SK-N-SH (cell line): Measurements from ENCODE around the gene NBPF3. TPM values are rescaled to one million over a fixed set of nuclear protein-coding genes. Genes with fewer than 3 reads are reported as not detected.

Experiments used
- CTCF ChIA-PET: fragments of 300-600, 350-600 bp; formaldehyde crosslinking; extraction: SDS; loops from one replicate; lab custom pipeline; 2021; lab: Yijun Ruan, JAX
- POLR2A ChIA-PET: fragments of 350-600 bp; sonication (Branson Sonifier 250); formaldehyde crosslinking; extraction: SDS; loops from one replicate; lab custom pipeline; 2020; ENCODE audit warnings: antibody characterized with exemption, inconsistent platforms; lab: Yijun Ruan, JAX
- DNase-seq: peaks from one replicate; pipeline ENCODE4 v3.0.0; 2012
- H2AFZ ChIP-seq: fragments of 200-600 bp; sonication (generic); 2 replicates; pipeline ENCODE4 v1.8.1; 2016; ENCODE audit warnings: antibody characterized with exemption, mild to moderate bottlenecking, low read depth
- H3F3A ChIP-seq: fragments of 200-600 bp; sonication (generic); replicated peaks from 2 replicates; pipeline ENCODE3; 2016; ENCODE audit warnings: antibody characterized with exemption, mild to moderate bottlenecking; ENCODE audit not compliant: insufficient read depth
- H3K27ac ChIP-seq, 2 experiments: fragments of 200-500 bp in 1 of 2; fragments of 200-600 bp in 1 of 2; sonication (Bioruptor generic) in 1 of 2; sonication (generic), shearing (Covaris generic) in 1 of 2; 2 replicates each; pipeline versions ENCODE4 v1.5.1 to v1.6.1; 2014 to 2016; ENCODE audit warnings: low read depth in 2 of 2, inconsistent platforms in 1 of 2, low read length in 1 of 2, mild to moderate bottlenecking in 1 of 2, mixed read lengths in 1 of 2
- H3K27me3 ChIP-seq: fragments of 200-600 bp; sonication (generic), shearing (Covaris generic); 2 replicates; pipeline ENCODE4 v1.6.1; 2016; ENCODE audit warnings: mixed run types; ENCODE audit not compliant: insufficient read depth
- H3K36me3 ChIP-seq, 2 experiments: fragments of 200-500 bp in 1 of 2; fragments of 200-600 bp in 1 of 2; sonication (Bioruptor generic) in 1 of 2; sonication (generic) in 1 of 2; replicated peaks in 1 of 2; 2 replicates each; pipeline versions ENCODE3 to v1.5.1; 2014 to 2016; ENCODE audit warnings: low read length in 1 of 2, mild to moderate bottlenecking in 1 of 2; ENCODE audit not compliant: insufficient read depth in 2 of 2, control insufficient read depth in 1 of 2
- H3K4me1 ChIP-seq, 2 experiments: fragments of 200-500 bp in 1 of 2; fragments of 200-600 bp in 1 of 2; sonication (Bioruptor generic) in 1 of 2; sonication (generic), shearing (Covaris generic) in 1 of 2; 2 replicates each; pipeline versions ENCODE4 v1.5.1 to v1.6.1; 2014 to 2016; ENCODE audit warnings: low read depth in 1 of 2, low read length in 1 of 2, mixed run types in 1 of 2; ENCODE audit not compliant: insufficient read depth in 2 of 2, control insufficient read depth in 1 of 2
- H3K4me2 ChIP-seq: fragments of 200-600 bp; sonication (generic), shearing (Covaris generic); 2 replicates; pipeline ENCODE4 v1.6.1; 2017; ENCODE audit warnings: mixed run types
- H3K4me3 ChIP-seq, 2 experiments: fragments of 200-500 bp in 1 of 2; fragments of 200-600 bp in 1 of 2; sonication (Bioruptor generic) in 1 of 2; sonication (generic), shearing (Covaris generic) in 1 of 2; 2 replicates each; pipeline versions ENCODE4 v1.5.1 to v1.8.1; 2014 to 2016; ENCODE audit warnings: low read depth in 2 of 2, inconsistent platforms in 1 of 2, low read length in 1 of 2, mild to moderate bottlenecking in 1 of 2, mixed read lengths in 1 of 2, moderate library complexity in 1 of 2
- H3K79me2 ChIP-seq: fragments of 200-600 bp; sonication (generic); 2 replicates; pipeline ENCODE4 v1.8.1; 2017; ENCODE audit warnings: mild to moderate bottlenecking; ENCODE audit not compliant: insufficient read depth
- H3K9ac ChIP-seq: fragments of 200-600 bp; sonication (generic); 2 replicates; pipeline ENCODE4 v1.6.1; 2017; ENCODE audit warnings: mixed run types
- H3K9me2 ChIP-seq: fragments of 200-600 bp; sonication (generic); 2 replicates; pipeline ENCODE4 v1.6.1; 2017; ENCODE audit warnings: mixed run types
- H3K9me3 ChIP-seq: fragments of 200-600 bp; sonication (generic); 2 replicates; pipeline ENCODE4 v1.6.1; 2017; ENCODE audit warnings: mixed run types, mild to moderate bottlenecking, moderate library complexity
- H4K20me1 ChIP-seq: fragments of 200-600 bp; sonication (generic); 2 replicates; pipeline ENCODE4 v1.6.1; 2017; ENCODE audit warnings: mild to moderate bottlenecking, mixed run types; ENCODE audit not compliant: insufficient read depth
- ELF1 ChIP-seq: IDR thresholded peaks from 2 replicates; pipeline ENCODE4 v1.4.0; 2012
- EP300 ChIP-seq, 2 experiments: IDR thresholded peaks; 2 replicates each; pipeline versions ENCODE4 v1.4.0 to v1.6.1; 2012; ENCODE audit warnings: borderline replicate concordance in 1 of 2, low read depth in 1 of 2, low read length in 1 of 2
- FOSL2 ChIP-seq: IDR thresholded peaks from 2 replicates; pipeline ENCODE4 v1.4.0; 2012; ENCODE audit warnings: low read depth, mild to moderate bottlenecking, moderate library complexity, borderline replicate concordance
- FOXJ3 ChIP-seq: sonication (generic); formaldehyde crosslinking; IDR thresholded peaks from 2 replicates; pipeline ENCODE4 v1.5.1; 2020; ENCODE audit warnings: mild to moderate bottlenecking, missing genetic modification reagents
- JUND ChIP-seq: IDR thresholded peaks from 2 replicates; pipeline ENCODE4 v1.4.0; 2012
- MEF2A ChIP-seq: IDR thresholded peaks from 2 replicates; pipeline ENCODE4 v1.4.0; 2012; ENCODE audit warnings: low read depth, borderline replicate concordance
- RFX5 ChIP-seq: IDR thresholded peaks from 2 replicates; pipeline ENCODE4 v1.6.1; 2012; ENCODE audit warnings: mild to moderate bottlenecking, improper control_type of control experiment, low read length
- SIN3A ChIP-seq: IDR thresholded peaks from 2 replicates; pipeline ENCODE4 v1.6.1; 2012; ENCODE audit warnings: low read depth, mild to moderate bottlenecking, low read length, moderate library complexity, borderline replicate concordance
- SMC3 ChIP-seq: IDR thresholded peaks from 2 replicates; pipeline ENCODE4 v1.6.1; 2012; ENCODE audit warnings: low read depth, low read length, improper control_type of control experiment
- TCF12 ChIP-seq: IDR thresholded peaks from 2 replicates; pipeline ENCODE4 v1.4.0; 2012
- WGBS: methylation state at CpG from one replicate; pipeline ENCODE4 v1.1.6; 2017; ENCODE audit warnings: low lambda C conversion rate; 5-methylcytosine and 5-hydroxymethylcytosine counted together
- polyA plus RNA-seq, 3 experiments: library from polyadenylated mRNA; depleted of rRNA; stranded (reverse); fragments of >200 nt; gene quantifications; 2 replicates each; pipeline ENCODE4 v1.2.3, GENCODE V29; 2012
- TF ChIP-seq, protein P1 (sequence below): IDR thresholded peaks from 2 replicates; pipeline ENCODE4 v1.4.0; 2012; ENCODE audit warnings: low read depth, borderline replicate concordance
- TF ChIP-seq, protein P2 (sequence below): fragments of 150-350 bp; IDR thresholded peaks from 2 replicates; pipeline ENCODE4 v1.6.1; 2017; ENCODE audit warnings: antibody characterized with exemption, low read length, low read depth, borderline replicate concordance
- TF ChIP-seq, protein P3 (sequence below): IDR thresholded peaks from 2 replicates; pipeline ENCODE4 v1.6.1; 2012; ENCODE audit warnings: mild to moderate bottlenecking, low read depth, low read length, moderate library complexity

The NBPF3 gene
- polyA plus RNA-seq, 1 of the 3 experiments (the other 2 are of a cell fraction): 6.4 TPM

DNA sequence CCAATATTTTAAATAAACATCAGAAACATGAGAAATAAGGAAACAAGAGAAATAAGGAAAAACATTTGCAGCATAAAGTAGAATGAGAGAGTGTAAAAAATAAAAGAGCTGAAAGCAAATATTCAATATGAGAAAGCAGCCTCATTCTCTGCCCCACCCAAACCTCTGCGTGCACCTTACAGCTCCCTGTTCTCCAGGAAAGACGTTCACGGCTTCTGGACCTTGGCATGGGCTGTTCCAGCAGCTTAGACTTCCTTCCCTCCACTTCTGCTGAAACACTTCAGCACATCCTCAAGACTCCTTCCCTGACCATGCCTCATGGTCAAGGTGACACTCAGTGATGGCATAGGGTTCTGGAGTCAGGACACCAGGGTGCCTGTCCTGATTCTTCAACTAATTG lies 92.6 kb downstream of the NBPF3 start:
- Histone ChIP-seq H2AFZ (no peak overlapping the region), H3K79me2 (no peaks in the 10 kb centered on the region), H3K9me3 (no peaks in the 10 kb centered on the region), H3K9ac (no peak overlapping the region), H3K4me1 (no peaks in the 10 kb centered on the region), H3F3A (no peaks in the 10 kb centered on the region), H3K27me3 (peaks cover 11% of the 10 kb centered on the region; the same call in 1 of the 2 replicates), H4K20me1 (no peaks in the 10 kb centered on the region), H3K4me3 (no peak overlapping the region), H3K27ac (no peak overlapping the region), H3K36me3 (no peaks in the 10 kb centered on the region), H3K9me2 (no peaks in the 10 kb centered on the region), H3K4me2 (no peak overlapping the region)
- CTCF ChIA-PET: interaction anchor here (0.8 to 2.2 kb wide), 6 partner anchors 9 to 162 kb away, joined by 3 to 8 read pairs (median 4); no protein-coding TSS in a partner anchor
- WGBS: 71% methylated on average over 3 of the region's 3 CpGs
- TF ChIP-seq FOXJ3 (CRISPR knock-in tag) (no peak), ELF1 (no peak), SMC3 (no peak), FOSL2 (no peak), RFX5 (no peak), SIN3A (no peak), MEF2A (no peak), TCF12 (no peak), JUND (no peak), EP300 (IDR thresholded peaks at IDR 0.05; ENCODE audit: borderline replicate concordance in 1 of 2, low read depth in 1 of 2, low read length in 1 of 2) (no peak)
- TF ChIP-seq, protein P1, sequence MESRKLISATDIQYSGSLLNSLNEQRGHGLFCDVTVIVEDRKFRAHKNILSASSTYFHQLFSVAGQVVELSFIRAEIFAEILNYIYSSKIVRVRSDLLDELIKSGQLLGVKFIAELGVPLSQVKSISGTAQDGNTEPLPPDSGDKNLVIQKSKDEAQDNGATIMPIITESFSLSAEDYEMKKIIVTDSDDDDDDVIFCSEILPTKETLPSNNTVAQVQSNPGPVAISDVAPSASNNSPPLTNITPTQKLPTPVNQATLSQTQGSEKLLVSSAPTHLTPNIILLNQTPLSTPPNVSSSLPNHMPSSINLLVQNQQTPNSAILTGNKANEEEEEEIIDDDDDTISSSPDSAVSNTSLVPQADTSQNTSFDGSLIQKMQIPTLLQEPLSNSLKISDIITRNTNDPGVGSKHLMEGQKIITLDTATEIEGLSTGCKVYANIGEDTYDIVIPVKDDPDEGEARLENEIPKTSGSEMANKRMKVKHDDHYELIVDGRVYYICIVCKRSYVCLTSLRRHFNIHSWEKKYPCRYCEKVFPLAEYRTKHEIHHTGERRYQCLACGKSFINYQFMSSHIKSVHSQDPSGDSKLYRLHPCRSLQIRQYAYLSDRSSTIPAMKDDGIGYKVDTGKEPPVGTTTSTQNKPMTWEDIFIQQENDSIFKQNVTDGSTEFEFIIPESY: no peak
- TF ChIP-seq, protein P2, sequence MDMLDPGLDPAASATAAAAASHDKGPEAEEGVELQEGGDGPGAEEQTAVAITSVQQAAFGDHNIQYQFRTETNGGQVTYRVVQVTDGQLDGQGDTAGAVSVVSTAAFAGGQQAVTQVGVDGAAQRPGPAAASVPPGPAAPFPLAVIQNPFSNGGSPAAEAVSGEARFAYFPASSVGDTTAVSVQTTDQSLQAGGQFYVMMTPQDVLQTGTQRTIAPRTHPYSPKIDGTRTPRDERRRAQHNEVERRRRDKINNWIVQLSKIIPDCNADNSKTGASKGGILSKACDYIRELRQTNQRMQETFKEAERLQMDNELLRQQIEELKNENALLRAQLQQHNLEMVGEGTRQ: no peak
- TF ChIP-seq, protein P3, sequence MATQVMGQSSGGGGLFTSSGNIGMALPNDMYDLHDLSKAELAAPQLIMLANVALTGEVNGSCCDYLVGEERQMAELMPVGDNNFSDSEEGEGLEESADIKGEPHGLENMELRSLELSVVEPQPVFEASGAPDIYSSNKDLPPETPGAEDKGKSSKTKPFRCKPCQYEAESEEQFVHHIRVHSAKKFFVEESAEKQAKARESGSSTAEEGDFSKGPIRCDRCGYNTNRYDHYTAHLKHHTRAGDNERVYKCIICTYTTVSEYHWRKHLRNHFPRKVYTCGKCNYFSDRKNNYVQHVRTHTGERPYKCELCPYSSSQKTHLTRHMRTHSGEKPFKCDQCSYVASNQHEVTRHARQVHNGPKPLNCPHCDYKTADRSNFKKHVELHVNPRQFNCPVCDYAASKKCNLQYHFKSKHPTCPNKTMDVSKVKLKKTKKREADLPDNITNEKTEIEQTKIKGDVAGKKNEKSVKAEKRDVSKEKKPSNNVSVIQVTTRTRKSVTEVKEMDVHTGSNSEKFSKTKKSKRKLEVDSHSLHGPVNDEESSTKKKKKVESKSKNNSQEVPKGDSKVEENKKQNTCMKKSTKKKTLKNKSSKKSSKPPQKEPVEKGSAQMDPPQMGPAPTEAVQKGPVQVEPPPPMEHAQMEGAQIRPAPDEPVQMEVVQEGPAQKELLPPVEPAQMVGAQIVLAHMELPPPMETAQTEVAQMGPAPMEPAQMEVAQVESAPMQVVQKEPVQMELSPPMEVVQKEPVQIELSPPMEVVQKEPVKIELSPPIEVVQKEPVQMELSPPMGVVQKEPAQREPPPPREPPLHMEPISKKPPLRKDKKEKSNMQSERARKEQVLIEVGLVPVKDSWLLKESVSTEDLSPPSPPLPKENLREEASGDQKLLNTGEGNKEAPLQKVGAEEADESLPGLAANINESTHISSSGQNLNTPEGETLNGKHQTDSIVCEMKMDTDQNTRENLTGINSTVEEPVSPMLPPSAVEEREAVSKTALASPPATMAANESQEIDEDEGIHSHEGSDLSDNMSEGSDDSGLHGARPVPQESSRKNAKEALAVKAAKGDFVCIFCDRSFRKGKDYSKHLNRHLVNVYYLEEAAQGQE: no peak
- no peak for DNase-seq
- POLR2A ChIA-PET: no interaction called here
